IPS DF 4.7 (cell line): ENCODE results near the gene PHOSPHO2.

Experiments used
- DNase-seq: peaks from one replicate; pipeline ENCODE4 v3.0.0-alpha.2; 2013; ENCODE audit warnings: low spot score; ENCODE audit errors: extremely low read depth

The PHOSPHO2 gene

DNA sequence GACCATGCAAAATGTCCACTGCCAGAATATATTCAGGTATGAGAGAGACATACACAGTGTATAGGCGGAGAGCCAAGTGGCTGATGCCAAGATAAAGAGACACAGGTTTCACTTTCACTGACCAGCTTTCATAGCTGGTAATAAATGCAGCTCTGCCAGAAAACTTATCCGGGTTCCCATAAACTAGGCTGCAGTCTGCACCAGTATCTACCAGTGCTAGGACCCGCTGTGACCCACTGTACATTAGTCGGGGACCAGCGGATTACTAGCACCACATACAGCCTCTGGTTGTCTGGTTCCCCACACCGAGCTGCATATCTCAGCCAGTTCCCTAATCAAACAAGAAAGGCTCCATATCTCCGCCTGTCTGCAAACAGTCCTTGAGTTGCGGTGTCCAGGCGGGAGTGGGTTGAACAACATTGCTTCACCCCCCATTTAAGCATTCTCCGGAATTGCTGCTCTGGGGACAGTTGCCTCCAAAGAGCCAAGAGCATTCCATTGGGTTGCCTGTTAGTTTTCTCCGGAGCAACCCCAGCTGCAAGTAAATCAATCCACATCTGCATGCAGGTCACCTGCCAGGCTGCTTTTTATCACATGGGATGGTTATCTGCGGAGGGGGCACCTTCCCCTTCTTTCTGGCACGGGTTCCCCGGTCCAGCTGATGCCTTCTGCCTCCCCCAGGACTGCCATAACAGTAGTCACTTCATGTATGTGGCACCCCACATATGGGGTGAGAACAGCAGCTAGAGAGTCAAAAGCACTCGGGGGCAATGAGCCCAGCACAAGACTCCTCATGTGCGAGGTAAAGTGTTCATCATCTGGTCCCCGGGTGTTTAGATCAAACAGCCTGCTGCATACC, 21.3 kb downstream of the PHOSPHO2 start:
- DNase-seq: no peak

DNA sequence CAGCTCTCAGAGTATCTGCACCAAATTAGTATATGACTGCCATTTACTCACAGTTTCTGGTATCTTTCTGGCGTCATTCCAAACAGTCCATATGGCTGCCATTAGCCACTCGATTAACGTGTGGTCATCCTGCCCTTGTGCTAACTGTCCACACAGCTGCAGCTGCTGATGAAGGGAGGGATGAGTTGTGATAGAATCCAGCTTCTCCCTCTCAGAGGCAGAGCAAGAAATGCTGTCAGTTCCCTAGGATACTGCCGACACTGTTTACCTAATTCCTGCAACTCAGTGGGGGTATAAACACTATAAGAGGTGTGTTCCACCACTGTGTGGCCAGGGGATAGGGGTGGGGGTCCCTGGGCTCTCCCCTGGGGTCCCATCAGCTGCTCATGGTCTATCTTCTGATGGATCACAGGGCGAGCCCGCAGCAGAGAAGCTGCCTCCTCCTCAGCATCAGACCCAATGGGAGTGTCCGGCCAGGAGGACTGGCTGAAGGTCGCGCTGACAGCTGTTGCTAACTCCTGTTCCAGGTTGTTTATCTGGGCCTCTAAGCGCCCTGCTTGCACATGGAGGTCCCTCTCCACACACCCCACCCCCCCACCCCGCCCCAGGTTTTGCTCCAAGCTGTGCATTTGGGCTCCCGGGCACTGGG, 22.1 kb downstream of the PHOSPHO2 start:
- no peak for DNase-seq

GRCh38 chr2:169716938-169717690, 22.8 kb downstream of the PHOSPHO2 start:
- DNase-seq: no peak

DNA sequence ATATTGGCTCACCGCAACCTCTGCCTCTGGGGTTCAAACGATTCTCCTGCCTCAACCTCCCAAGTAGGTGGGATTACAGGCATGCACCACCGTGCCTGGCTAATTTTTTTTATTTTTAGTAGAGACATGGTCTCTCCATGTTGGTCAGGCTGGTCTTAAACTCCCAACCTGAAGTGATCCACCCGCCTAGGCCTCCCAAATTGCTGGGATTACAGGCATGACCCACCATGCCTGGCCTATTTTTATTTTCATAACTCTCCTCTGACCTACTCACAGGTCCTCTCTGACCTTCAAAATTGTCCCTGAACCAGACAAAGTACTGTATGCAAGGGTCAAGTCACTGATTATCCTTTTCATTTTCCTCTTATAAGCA, 23.4 kb downstream of the PHOSPHO2 start:
- no peak for DNase-seq

GRCh38 chr2:169718930-169719504, 24.7 kb downstream of the PHOSPHO2 start:
- DNase-seq: no peak

- DNase-seq: no peak
Measured at GRCh38 chr2:169721016-169721415, 26.7 kb downstream of the PHOSPHO2 start.

GRCh38 chr2:169727065-169727464, 32.8 kb downstream of the PHOSPHO2 start:
- DNase-seq: no peak

- DNase-seq: no peak
Measured at GRCh38 chr2:169729274-169729605, 35.0 kb downstream of the PHOSPHO2 start.

DNA sequence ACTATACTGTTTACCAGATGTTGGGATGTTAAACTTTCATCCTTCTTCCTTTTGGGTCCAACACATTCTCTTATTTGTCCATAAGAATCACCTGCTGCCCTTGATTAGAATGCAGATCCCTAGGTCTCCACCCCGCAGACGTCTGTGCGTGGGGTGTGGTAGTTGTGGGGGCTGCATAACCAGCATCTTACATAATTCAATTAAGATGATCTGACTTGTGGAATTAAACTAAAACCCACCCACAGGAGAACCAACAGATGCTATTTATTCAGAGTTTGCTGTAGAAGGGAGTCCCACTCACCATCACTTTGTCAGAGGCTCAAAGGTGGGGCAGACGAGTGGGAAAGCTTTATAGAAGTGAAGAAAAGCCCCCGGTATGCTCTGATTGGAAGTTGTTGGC, 37.8 kb downstream of the PHOSPHO2 start:
- no peak for DNase-seq

GRCh38 chr2:169732583-169733358, 38.5 kb downstream of the PHOSPHO2 start:
- DNase-seq: no peak

GRCh38 chr2:169734169-169734847, 40.0 kb downstream of the PHOSPHO2 start:
- DNase-seq: no peak

DNA sequence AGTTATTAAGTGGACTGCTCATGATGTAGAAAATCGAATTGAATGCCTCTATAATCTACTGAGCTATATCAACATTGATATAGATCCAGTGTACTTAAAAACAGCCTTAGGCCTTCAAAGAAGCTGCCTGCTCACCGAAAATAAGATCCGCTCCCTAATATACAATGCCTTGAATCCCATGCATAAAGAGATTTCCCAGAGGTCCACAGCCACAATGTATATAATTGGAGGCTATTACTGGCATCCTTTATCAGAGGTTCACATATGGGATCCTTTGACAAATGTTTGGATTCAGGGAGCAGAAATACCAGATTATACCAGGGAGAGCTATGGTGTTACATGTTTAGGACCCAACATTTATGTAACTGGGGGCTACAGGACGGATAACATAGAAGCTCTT, 41.4 kb downstream of the PHOSPHO2 start:
- no peak for DNase-seq

- DNase-seq: no peak
Measured at GRCh38 chr2:169736902-169737301, 42.6 kb downstream of the PHOSPHO2 start.

DNA sequence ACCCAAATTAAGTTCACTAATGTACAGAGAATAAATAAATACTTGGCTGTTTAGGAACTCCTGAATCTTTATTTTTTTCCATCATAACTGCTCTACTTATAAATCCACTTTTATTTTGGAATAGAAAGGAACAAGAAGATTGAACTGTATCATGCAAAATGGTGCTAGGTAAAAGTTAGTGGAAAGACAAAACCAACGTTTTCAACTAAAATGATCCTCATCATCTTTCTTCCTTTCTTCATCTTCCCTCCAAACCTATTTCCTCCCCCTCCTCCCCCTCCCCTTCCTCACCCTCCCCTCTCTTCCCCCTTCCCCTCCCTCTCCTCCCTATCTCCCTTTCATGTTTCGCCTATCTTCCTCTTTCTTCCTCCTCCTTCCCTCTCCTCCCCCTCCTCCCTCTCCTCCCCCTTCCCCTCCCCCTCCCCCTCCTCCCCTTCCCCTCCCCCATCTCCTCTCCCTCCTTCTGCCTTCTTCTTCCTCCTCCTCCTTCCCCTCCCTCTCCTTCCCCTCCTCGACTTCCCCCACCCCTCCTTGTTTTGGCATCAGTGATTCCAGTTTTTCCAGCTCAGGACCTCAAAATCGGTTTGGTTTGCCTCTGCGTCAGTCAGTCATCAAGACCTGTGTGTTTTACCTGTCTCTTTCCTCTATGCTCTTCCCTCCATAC, 44.4 kb downstream of the PHOSPHO2 start:
- no peak for DNase-seq

DNA sequence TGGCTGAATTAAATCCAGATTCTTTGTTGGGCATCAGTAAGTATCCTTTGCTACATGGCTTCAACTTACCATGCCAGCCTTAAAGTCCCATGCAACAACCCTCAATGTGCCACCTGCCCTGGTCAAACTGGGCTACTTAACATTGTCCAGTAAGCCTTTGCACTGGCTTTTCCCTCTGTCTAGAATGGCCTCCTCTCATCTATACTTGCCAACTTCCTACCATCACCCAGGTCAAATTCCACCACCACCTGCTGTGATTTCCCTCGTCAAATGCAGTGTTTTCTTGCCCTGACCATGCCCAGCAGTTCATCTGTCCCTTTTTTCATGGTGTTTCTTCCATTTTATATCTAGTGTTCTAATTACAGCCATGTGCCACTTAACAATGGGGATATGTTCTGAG, 45.1 kb downstream of the PHOSPHO2 start:
- no peak for DNase-seq

DNA sequence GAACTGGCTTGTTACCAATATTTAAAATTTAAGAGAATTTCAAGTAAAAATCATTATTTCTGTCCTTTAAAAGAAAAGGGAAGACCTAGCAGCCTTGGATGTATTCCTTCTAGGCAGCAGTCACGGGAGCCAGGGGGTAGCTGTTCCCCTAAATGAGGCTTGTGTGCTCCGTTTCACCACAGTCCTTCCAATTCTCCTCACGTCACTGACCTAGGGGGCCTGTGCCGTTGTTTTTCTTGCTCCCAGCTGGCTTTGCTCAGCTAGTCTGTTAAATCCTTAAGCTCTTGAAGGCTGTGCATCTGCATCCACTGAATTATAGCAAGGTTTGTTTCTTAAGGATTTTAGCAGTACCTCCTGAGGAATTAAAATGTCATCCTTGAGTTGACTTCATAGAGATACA, 49.3 kb downstream of the PHOSPHO2 start:
- no peak for DNase-seq

- no peak for DNase-seq
Measured at GRCh38 chr2:169746240-169746639, 52.0 kb downstream of the PHOSPHO2 start.

GRCh38 chr2:169748319-169748718, 54.0 kb downstream of the PHOSPHO2 start:
- DNase-seq: no peak
